Smooth muscle cell of the brain vasculature (primary cell): ENCODE data around the gene C16orf82.

ENCODE experiments used
- DNase-seq: peaks from one replicate; pipeline ENCODE4 v3.0.0-alpha.2; 2012; ENCODE audit warnings: low read depth, low spot score

C16orf82 gene

GRCh38 chr16:27088216-27088615 is 21.5 kb downstream of the C16orf82 start:
- DNase-seq, result no peak

- no peak for DNase-seq
Observed at GRCh38 chr16:27096375-27096774, 29.6 kb downstream of the C16orf82 start.

- DNase-seq, result no peak
Observed at GRCh38 chr16:27097800-27098230, 31.1 kb downstream of the C16orf82 start.

GRCh38 chr16:27098366-27099049 is 31.8 kb downstream of the C16orf82 start:
- DNase-seq, result no peak

- DNase-seq, result no peak
Observed at GRCh38 chr16:27102701-27103575, 36.2 kb downstream of the C16orf82 start.

- DNase-seq, result no peak
Observed at GRCh38 chr16:27103954-27104353, 37.2 kb downstream of the C16orf82 start.

- no peak for DNase-seq
Observed at GRCh38 chr16:27106305-27106704, 39.6 kb downstream of the C16orf82 start.

GRCh38 chr16:27107185-27107592 is 40.5 kb downstream of the C16orf82 start:
- DNase-seq, result no peak

- no peak for DNase-seq
Observed at GRCh38 chr16:27108051-27108770, 41.5 kb downstream of the C16orf82 start.

- no peak for DNase-seq
Observed at GRCh38 chr16:27108826-27109665, 42.3 kb downstream of the C16orf82 start.

- peak; percentile 47 for DNase-seq
Observed at GRCh38 chr16:27109666-27110523, 43.2 kb downstream of the C16orf82 start.

- no peak for DNase-seq
Observed at GRCh38 chr16:27110524-27110896, 43.8 kb downstream of the C16orf82 start.

GRCh38 chr16:27111486-27111885 is 44.8 kb downstream of the C16orf82 start:
- no peak for DNase-seq

- no peak for DNase-seq
Observed at GRCh38 chr16:27112093-27112811, 45.5 kb downstream of the C16orf82 start.

GRCh38 chr16:27113341-27113841 is 46.7 kb downstream of the C16orf82 start:
- no peak for DNase-seq

- DNase-seq, result no peak
Observed at GRCh38 chr16:27114006-27114405, 47.3 kb downstream of the C16orf82 start.

GRCh38 chr16:27118526-27118925 is 51.8 kb downstream of the C16orf82 start:
- DNase-seq, result no peak
